Central memory CD8-positive, alpha-beta T cell (primary cell): ENCODE data around the gene PCLO.

Source experiments
- ATAC-seq: fragments of 150-1000 bp; cut with Tn5 transposase; replicated peaks from 2 replicates; pipeline ENCODE4 v1.10.0; 2022; ENCODE audit warnings: mild to moderate bottlenecking, moderate FRiP score, moderate number of reproducible peaks; ENCODE audit not compliant: poor library complexity, severe bottlenecking; ENCODE audit errors: extremely low read depth
- DNase-seq, 2 donors: peaks; one replicate each; pipeline ENCODE4 v3.0.0; 2021; ENCODE audit warnings: low spot score in 2 of 2
- H3K27ac Mint-ChIP-seq: one replicate; pipeline ENCODE4 v1.8.0; 2022; ENCODE audit warnings: low read depth, mild to moderate bottlenecking, moderate library complexity, mixed read lengths
- H3K27me3 Mint-ChIP-seq: one replicate; pipeline ENCODE4 v1.8.0; 2022; ENCODE audit warnings: mixed read lengths
- H3K36me3 Mint-ChIP-seq: one replicate; pipeline ENCODE4 v1.8.0; 2022; ENCODE audit warnings: mild to moderate bottlenecking, moderate library complexity, mixed read lengths; ENCODE audit not compliant: insufficient read depth
- H3K4me1 Mint-ChIP-seq: one replicate; pipeline ENCODE4 v1.8.0; 2022; ENCODE audit warnings: mixed read lengths
- H3K4me3 Mint-ChIP-seq: one replicate; pipeline ENCODE4 v1.8.0; 2022; ENCODE audit warnings: mild to moderate bottlenecking, moderate library complexity, mixed read lengths
- H3K9me3 Mint-ChIP-seq: one replicate; pipeline ENCODE4 v1.8.0; 2022; ENCODE audit warnings: mixed read lengths

The PCLO gene

DNA sequence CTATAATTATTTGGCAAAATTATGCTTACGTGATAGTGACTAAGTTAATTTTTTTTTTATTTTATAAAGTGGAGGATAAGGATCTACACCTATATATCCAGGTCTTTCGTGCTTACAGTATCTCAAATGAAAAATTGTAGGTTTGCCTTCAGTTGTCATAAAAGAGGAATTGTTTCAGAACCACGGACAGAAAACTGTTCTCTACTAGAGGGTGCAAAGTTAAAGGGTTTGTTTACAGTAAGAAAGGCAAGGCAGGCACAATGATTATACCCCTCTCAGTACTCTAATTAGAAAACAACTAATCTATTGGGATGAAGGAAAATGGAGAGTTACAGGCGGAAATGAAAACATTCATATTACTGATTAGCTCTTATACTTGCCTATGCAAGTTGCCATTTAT is 1.5 kb downstream of the PCLO start:
- Mint-ChIP-seq H3K27me3 (no peaks in the 10 kb centered on the region), H3K36me3 (no peaks in the 10 kb centered on the region), H3K9me3 (no peaks in the 10 kb centered on the region), H3K27ac (no peak overlapping the region), H3K4me3 (no peak overlapping the region), H3K4me1 (no peaks in the 10 kb centered on the region)
- ATAC-seq (no peak), DNase-seq (no peak)

DNA sequence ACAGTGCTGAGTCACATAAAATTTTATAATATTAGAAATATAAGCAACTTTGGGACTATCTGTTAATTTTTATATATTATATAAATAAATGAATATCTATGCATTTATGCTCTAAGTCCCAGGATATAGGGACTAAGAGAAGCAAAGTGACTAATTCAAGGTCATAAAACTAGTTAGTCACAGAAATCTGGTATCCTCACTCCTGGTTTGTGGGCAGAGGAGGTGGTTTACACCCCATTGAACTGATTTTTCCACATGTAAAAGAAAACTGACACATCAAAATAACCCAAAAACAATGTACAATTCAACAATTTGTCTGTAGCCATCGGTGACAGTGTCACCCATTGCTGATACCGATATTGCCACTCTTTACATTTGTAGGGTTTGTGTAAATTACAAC is 3.0 kb downstream of the PCLO start:
- H3K9me3 Mint-ChIP-seq = peaks cover 3% of the 10 kb centered on the region
- no peak overlapping the region for H3K4me3 Mint-ChIP-seq
- no peaks in the 10 kb centered on the region for H3K4me1 Mint-ChIP-seq
- no peak for ATAC-seq
- H3K36me3 Mint-ChIP-seq = no peaks in the 10 kb centered on the region
- no peak for DNase-seq
- no peak overlapping the region for H3K27ac Mint-ChIP-seq
- H3K27me3 Mint-ChIP-seq = no peaks in the 10 kb centered on the region

DNA sequence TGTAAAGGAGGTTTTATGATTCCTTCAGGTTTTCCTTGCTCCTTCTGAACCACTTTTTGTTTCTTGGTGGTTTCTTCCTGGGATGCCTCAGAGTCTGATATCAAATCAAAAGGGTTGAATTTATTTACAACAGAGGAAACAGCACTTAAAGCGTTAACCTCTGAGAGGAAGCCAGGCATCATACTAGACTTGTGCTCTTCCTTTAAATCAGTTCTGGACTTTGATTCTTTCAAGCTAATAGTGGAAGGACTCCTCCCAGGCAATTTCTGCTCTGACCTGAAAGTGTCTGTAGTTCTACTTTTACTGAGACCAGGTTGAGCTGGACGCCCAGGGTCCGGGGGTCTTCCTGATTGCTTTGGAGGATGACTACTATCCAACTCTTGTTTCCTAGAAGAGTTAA is 6.7 kb downstream of the PCLO start:
- Mint-ChIP-seq H3K36me3 (no peaks in the 10 kb centered on the region), H3K27ac (no peak overlapping the region), H3K9me3 (peaks cover 19% of the 10 kb centered on the region), H3K4me1 (no peaks in the 10 kb centered on the region), H3K27me3 (no peaks in the 10 kb centered on the region), H3K4me3 (no peak overlapping the region)
- DNase-seq = no peak
- no peak for ATAC-seq

DNA sequence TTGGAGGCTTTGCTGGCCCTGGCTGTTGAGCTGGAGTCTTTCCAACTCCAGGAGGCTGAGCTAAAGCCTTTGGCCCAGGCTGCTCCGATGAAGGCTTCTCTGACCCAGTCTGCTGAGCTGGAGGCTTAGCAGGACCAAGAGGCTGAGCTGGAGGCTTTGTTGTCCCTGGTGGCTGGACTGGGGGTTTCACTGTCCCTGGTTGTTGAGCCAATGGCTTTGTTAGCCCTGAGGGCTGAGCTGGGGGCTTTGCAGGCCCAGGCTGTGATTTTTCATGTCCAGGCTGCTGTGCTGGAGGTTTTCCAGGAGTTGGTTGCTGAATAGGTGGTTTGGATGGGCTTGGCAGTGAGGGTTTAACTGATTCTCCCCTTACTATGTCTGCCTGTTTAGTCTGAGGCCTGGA is 7.3 kb downstream of the PCLO start:
- Mint-ChIP-seq H3K4me1 (no peaks in the 10 kb centered on the region), H3K27me3 (no peaks in the 10 kb centered on the region), H3K36me3 (no peaks in the 10 kb centered on the region), H3K27ac (no peak overlapping the region), H3K9me3 (peaks cover 22% of the 10 kb centered on the region), H3K4me3 (no peak overlapping the region)
- DNase-seq = no peak
- ATAC-seq = no peak

DNA sequence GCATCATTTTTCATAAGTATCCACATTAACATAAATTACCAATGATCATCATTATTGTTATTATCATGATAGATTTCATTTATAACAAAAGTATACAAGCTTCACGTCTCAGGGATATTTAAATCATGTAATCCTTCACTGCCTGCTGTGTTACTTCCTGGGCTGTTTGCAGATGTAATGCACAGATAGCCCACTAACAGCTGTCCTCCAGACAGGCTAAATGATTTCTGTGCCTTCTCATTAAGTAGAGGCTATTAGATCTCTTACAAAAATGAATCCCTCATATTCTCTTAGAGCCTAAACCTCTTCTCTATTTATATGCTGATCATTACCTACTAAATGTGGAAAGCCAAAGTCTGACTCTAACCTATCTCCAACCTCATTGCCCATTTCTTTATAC is 9.3 kb downstream of the PCLO start:
- Mint-ChIP-seq H3K27ac (no peak overlapping the region), H3K4me1 (no peaks in the 10 kb centered on the region), H3K36me3 (no peaks in the 10 kb centered on the region), H3K27me3 (no peaks in the 10 kb centered on the region), H3K9me3 (peaks cover 26% of the 10 kb centered on the region), H3K4me3 (no peak overlapping the region)
- no peak for ATAC-seq
- no peak for DNase-seq

DNA sequence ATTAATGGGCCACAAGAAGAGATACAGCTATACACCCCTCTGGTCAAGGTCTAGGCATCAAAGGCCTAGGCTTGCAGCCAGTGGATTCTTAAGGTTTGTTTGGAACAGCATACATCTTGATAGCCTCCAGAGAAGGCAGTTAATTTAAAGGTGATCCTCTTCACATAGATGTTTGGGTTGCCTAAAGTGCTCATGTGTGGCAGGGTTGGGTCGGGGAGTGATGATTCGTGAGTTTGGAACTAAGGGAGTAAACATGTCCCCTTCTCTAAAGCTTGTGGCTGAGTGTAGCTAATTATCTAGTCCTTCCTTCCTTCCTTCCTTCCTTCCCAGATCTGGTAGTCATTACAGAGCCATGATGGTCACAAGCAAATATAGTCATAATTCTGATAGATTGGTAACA is 12.4 kb downstream of the PCLO start:
- Mint-ChIP-seq H3K4me3 (no peak overlapping the region), H3K27ac (no peak overlapping the region), H3K4me1 (no peaks in the 10 kb centered on the region), H3K9me3 (peaks cover 31% of the 10 kb centered on the region), H3K27me3 (no peaks in the 10 kb centered on the region), H3K36me3 (no peaks in the 10 kb centered on the region)
- no peak for ATAC-seq
- no peak for DNase-seq

DNA sequence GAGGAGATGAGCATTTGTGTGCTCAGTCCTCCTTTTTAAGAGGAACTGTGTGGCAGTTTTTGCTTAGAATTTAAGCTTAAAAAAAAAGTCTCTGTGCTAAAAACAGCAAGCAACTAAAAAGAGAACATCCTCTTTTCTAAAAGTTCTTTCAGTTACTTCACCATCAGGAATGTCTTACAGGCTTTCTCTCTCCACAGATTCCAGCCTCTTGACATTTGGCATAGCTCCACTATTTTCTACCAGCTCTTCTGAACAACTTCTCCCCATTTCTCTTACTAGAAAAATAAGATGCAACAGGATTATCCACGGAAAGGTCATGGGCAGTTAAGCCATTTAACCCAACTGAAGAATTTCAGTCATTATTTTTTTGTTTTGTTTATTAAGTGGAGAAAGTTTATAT is 13.2 kb downstream of the PCLO start:
- ATAC-seq = no peak
- H3K9me3 Mint-ChIP-seq = peaks cover 26% of the 10 kb centered on the region
- H3K4me3 Mint-ChIP-seq = no peak overlapping the region
- H3K27me3 Mint-ChIP-seq = no peaks in the 10 kb centered on the region
- no peak overlapping the region for H3K27ac Mint-ChIP-seq
- no peaks in the 10 kb centered on the region for H3K4me1 Mint-ChIP-seq
- H3K36me3 Mint-ChIP-seq = no peaks in the 10 kb centered on the region
- DNase-seq = no peak

DNA sequence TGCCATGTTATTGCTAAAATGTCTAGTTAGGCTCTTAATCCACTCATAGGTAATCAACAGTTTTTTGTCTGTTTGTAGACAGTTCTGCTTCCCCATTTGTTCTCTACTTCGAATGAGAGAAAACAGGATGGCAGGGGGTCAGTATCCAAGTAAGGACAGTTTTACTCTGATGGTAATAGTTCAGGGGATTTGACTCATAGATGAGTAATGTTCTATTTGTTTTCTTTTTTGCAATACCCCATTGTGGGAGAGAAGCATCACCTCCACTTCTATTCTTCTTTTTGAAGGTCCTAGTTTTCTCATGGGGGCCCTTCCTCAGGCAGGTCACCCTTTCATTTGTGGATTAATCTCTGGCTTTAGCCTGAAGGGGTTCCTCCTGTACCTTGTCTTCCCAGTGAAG is 13.9 kb downstream of the PCLO start:
- Mint-ChIP-seq H3K4me3 (no peak overlapping the region), H3K27me3 (no peaks in the 10 kb centered on the region), H3K9me3 (peaks cover 24% of the 10 kb centered on the region), H3K27ac (no peak overlapping the region), H3K36me3 (no peaks in the 10 kb centered on the region), H3K4me1 (no peaks in the 10 kb centered on the region)
- DNase-seq (no peak), ATAC-seq (no peak)

DNA sequence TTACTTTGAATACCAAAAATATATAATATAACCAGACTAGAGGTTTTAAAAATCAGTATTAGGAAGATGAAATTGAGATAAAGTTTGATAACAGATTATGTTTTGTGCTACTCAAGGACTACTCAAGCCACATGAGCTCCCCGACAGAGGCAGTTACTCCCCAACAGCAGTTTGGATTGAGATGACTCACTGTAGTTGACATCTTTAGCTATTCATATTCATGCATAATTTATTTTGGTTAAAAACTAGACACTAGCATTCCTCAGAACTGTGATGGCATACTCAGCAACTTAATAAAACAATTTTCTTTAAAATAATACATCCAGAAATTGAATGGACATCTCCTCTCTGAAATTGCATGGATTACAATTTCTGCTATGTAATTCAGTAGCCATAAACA is 19.6 kb downstream of the PCLO start:
- DNase-seq (no peak), ATAC-seq (no peak)
- H3K4me1 Mint-ChIP-seq = no peaks in the 10 kb centered on the region
- H3K27ac Mint-ChIP-seq = no peak overlapping the region
- H3K4me3 Mint-ChIP-seq = no peak overlapping the region
- H3K9me3 Mint-ChIP-seq = peaks cover 2% of the 10 kb centered on the region
- H3K27me3 Mint-ChIP-seq = no peaks in the 10 kb centered on the region
- H3K36me3 Mint-ChIP-seq = no peaks in the 10 kb centered on the region

DNA sequence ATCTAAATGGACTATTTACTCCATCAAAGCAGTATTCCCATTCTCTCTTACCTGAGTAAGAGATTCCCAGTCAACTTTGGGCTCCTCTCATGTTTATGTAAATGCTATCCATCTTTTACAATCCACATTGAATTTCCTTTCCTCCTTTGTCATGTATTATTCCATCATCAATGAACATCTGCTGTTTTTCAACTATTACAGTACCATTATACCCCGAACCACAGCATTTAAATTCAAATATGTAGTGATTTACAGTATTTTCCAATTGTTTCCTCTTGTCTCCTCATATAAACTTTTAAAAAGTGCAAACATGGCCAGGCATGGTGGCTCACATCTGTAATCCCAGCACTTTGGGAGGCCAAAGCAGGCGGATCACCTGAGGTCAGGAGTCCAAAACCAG is 20.3 kb downstream of the PCLO start:
- ATAC-seq (no peak), DNase-seq (no peak)
- H3K9me3 Mint-ChIP-seq = no peaks in the 10 kb centered on the region
- H3K27ac Mint-ChIP-seq = no peak overlapping the region
- H3K27me3 Mint-ChIP-seq = no peaks in the 10 kb centered on the region
- no peaks in the 10 kb centered on the region for H3K36me3 Mint-ChIP-seq
- H3K4me3 Mint-ChIP-seq = no peak overlapping the region
- H3K4me1 Mint-ChIP-seq = no peaks in the 10 kb centered on the region

DNA sequence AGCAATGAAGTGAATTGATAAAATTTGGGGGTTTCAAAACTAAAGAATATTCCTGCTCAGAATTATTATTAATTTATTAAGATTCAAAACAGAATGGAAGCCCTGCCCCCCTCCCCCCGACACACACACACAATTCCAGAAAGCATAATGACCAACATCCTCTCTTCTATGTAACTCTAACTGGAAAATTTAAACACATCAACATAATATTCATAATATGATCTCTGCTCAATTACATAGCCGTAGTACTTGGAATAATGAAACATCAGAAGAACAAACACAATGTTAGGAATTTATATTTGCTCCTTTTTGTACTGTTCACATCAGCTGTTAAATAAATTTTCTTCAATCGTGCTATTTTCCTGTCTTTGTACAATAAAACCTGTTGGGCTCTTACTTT is 20.8 kb downstream of the PCLO start:
- Mint-ChIP-seq H3K36me3 (no peaks in the 10 kb centered on the region), H3K9me3 (no peaks in the 10 kb centered on the region), H3K27ac (no peak overlapping the region), H3K27me3 (no peaks in the 10 kb centered on the region), H3K4me3 (no peak overlapping the region), H3K4me1 (no peaks in the 10 kb centered on the region)
- no peak for ATAC-seq
- DNase-seq = no peak

DNA sequence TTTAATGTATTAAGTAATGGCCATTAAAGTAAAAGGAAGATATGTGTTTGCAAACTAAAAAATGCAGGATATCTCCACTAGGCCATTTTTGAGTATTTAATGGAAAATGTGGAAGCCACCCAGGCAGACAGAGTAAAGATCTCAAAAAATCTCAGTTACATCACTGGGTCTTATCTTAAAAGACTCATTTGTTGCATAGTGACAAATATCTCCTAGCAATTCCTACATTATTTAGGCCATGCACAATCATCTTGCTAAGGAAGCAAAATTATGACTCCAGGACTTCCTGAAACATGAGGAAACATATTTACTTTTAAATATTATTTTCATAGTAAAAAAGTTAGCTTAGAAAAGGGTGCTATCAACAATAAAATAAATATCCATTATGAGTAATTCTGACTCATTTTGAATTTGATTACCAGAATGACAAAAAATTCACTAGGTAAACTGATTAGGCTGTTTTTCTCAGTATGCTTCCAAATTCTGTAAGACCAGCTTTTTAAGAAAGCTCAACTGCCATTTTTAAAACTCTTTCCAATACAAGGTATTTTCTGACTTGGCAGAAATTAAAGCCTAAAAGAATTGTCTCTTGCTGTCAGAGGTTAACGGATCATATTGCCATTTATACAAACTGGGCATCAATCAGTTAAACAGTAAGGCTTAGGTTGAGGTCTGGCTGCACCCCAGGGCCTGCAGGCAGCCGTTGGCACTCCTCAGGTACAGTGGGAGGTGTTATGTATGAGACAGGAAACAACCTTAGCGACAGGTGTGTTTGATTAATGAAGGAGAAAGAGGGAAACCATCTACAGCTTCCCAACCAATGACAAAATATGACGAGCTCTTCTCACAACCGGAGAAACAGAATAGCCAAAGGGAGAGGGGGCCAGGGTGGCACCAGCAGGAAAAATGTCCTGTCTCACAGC is 31.8 kb downstream of the PCLO start:
- DNase-seq (no peak), ATAC-seq (no peak)
- no peaks in the 10 kb centered on the region for H3K36me3 Mint-ChIP-seq
- no peak overlapping the region for H3K4me3 Mint-ChIP-seq
- H3K9me3 Mint-ChIP-seq = peaks cover 5% of the 10 kb centered on the region
- H3K4me1 Mint-ChIP-seq = no peaks in the 10 kb centered on the region
- H3K27me3 Mint-ChIP-seq = no peaks in the 10 kb centered on the region
- H3K27ac Mint-ChIP-seq = no peak overlapping the region

DNA sequence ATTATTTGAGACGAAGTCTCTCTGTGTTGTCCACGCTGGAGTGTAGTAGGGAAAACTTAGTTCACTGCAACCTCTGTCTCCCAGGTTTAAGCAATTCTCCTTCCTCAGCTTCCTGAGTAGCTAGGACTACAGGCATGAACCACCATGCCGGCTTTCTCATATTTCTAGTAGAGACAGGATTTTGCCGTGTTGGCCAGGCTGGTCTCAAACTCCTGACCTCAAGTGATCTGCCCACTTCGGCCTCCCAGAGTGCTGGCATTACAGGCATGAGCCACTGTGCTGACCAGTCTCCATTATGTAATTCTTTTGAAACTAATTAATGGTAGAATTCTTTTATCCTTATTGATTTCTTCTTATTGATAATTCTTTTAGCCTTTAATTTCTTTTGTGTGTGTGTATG is 32.5 kb downstream of the PCLO start:
- Mint-ChIP-seq H3K9me3 (peaks cover 5% of the 10 kb centered on the region), H3K36me3 (no peaks in the 10 kb centered on the region)

More for the DNA sequence above, 32.5 kb downstream of the PCLO start:
- Mint-ChIP-seq H3K27me3 (no peaks in the 10 kb centered on the region), H3K27ac (no peak overlapping the region), H3K4me1 (no peaks in the 10 kb centered on the region), H3K4me3 (no peak overlapping the region)
- ATAC-seq (no peak), DNase-seq (no peak)
